ENCODE data around the gene PDE4D.

DNA sequence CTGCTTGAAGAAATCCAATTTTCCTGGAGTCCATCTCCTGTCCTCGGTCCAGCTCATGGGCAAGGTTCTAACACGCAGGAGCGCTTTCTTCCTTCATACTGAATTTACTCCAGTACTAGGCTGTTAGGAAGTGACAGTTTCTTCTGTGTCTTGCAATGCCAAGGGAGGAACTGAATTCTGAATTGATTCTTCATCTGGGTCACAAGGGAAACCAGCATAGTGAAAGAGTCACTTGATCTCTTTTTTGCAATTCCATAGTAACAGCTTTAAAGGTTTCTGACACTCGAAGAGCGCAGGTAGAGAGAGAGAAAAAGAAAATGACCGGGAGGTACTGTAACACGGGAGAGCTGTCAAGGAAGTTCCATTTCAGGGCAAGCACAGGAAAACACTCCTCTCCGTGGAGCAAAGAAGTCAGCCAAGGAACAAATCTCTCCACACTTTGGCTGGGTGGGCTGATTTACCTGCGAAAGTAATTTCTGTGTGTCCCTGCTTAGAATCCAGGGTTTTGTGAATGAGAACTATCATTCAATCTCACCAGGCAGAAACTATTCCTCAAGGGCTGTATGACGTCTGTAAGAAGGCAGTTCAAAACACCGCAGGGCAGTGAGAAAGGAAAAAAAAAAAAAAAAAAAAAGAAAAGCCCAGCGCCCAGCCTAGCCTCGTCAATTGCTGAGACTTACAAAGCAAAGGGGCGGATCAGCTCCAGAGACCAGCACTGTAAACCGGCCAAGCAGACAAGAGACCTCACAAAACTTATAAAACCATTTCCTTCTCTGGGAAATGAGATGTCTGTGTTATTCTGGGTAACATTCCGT is 617.8 kb downstream of the PDE4D start:
- TF ChIP-seq, protein P1, sequence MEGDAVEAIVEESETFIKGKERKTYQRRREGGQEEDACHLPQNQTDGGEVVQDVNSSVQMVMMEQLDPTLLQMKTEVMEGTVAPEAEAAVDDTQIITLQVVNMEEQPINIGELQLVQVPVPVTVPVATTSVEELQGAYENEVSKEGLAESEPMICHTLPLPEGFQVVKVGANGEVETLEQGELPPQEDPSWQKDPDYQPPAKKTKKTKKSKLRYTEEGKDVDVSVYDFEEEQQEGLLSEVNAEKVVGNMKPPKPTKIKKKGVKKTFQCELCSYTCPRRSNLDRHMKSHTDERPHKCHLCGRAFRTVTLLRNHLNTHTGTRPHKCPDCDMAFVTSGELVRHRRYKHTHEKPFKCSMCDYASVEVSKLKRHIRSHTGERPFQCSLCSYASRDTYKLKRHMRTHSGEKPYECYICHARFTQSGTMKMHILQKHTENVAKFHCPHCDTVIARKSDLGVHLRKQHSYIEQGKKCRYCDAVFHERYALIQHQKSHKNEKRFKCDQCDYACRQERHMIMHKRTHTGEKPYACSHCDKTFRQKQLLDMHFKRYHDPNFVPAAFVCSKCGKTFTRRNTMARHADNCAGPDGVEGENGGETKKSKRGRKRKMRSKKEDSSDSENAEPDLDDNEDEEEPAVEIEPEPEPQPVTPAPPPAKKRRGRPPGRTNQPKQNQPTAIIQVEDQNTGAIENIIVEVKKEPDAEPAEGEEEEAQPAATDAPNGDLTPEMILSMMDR (IDR thresholded peaks at IDR 0.05): no peak
- no peak for TF ChIP-seq POLR2AphosphoS5 (IDR thresholded peaks at IDR 0.05; ENCODE audit: low read depth, low read length)
- TF ChIP-seq SIN3A (IDR thresholded peaks at IDR 0.05; ENCODE audit: borderline replicate concordance, insufficient read depth, low read depth, low read length): no peak
- TF ChIP-seq, protein P2, sequence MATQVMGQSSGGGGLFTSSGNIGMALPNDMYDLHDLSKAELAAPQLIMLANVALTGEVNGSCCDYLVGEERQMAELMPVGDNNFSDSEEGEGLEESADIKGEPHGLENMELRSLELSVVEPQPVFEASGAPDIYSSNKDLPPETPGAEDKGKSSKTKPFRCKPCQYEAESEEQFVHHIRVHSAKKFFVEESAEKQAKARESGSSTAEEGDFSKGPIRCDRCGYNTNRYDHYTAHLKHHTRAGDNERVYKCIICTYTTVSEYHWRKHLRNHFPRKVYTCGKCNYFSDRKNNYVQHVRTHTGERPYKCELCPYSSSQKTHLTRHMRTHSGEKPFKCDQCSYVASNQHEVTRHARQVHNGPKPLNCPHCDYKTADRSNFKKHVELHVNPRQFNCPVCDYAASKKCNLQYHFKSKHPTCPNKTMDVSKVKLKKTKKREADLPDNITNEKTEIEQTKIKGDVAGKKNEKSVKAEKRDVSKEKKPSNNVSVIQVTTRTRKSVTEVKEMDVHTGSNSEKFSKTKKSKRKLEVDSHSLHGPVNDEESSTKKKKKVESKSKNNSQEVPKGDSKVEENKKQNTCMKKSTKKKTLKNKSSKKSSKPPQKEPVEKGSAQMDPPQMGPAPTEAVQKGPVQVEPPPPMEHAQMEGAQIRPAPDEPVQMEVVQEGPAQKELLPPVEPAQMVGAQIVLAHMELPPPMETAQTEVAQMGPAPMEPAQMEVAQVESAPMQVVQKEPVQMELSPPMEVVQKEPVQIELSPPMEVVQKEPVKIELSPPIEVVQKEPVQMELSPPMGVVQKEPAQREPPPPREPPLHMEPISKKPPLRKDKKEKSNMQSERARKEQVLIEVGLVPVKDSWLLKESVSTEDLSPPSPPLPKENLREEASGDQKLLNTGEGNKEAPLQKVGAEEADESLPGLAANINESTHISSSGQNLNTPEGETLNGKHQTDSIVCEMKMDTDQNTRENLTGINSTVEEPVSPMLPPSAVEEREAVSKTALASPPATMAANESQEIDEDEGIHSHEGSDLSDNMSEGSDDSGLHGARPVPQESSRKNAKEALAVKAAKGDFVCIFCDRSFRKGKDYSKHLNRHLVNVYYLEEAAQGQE (IDR thresholded peaks at IDR 0.05; ENCODE audit: insufficient read depth in 1 of 2, low read depth in 2 of 2, low read length in 1 of 2): no peak
